ENCODE results near the gene PDCD7.
"Not testable (repeated sequence)": the region's sequence is repeated elsewhere in the genome, so short reads cannot be mapped to it uniquely, and the experiment has no call there.

Gene PDCD7

GRCh38 chr15:65154720-65155119 is 21.1 kb upstream of the PDCD7 start:
- TF ChIP-seq CTCF (IDR thresholded peaks at IDR 0.05; ENCODE audit: low read depth, low read length), result no peak
- no peak overlapping the region for H3K4me3 ChIP-seq (ENCODE audit: low read depth, low read length)

GRCh38 chr15:65147902-65148301 is 14.3 kb upstream of the PDCD7 start:
- no peak for TF ChIP-seq CTCF (IDR thresholded peaks at IDR 0.05; ENCODE audit: low read depth, low read length)

GRCh38 chr15:65146438-65146837 is 12.8 kb upstream of the PDCD7 start:
- no peak for TF ChIP-seq CTCF (IDR thresholded peaks at IDR 0.05; ENCODE audit: low read depth, low read length)
- H3K4me3 ChIP-seq (ENCODE audit: low read depth, low read length), result no peak overlapping the region

More at GRCh38 chr15:65147902-65148301, 14.3 kb upstream of the PDCD7 start:
- no peak overlapping the region for H3K4me3 ChIP-seq (ENCODE audit: low read depth, low read length)

- H3K4me3 ChIP-seq (ENCODE audit: low read depth, low read length), result not testable (repeated sequence)
Measured at GRCh38 chr15:65138631-65139030, 5.0 kb upstream of the PDCD7 start.

GRCh38 chr15:65137893-65138292 is 4.3 kb upstream of the PDCD7 start:
- H3K4me3 ChIP-seq (ENCODE audit: low read depth, low read length), result not testable (repeated sequence)

- H3K4me3 ChIP-seq (ENCODE audit: low read depth, low read length), result not testable (repeated sequence)
Measured at GRCh38 chr15:65137089-65137488, 3.5 kb upstream of the PDCD7 start.

GRCh38 chr15:65134538-65134937 is 930 bp upstream of the PDCD7 start:
- no peak overlapping the region for H3K4me3 ChIP-seq (ENCODE audit: low read depth, low read length)

GRCh38 chr15:65132878-65133547 is 595 bp downstream of the PDCD7 start:
- no peak for TF ChIP-seq CTCF (IDR thresholded peaks at IDR 0.05; ENCODE audit: low read depth, low read length)
- H3K4me3 ChIP-seq (ENCODE audit: low read depth, low read length), result peak overlapping the region; percentile 78

More at GRCh38 chr15:65134538-65134937, 930 bp upstream of the PDCD7 start:
- no peak for TF ChIP-seq CTCF (IDR thresholded peaks at IDR 0.05; ENCODE audit: low read depth, low read length)

GRCh38 chr15:65130941-65131340 is 2.7 kb downstream of the PDCD7 start:
- TF ChIP-seq CTCF (IDR thresholded peaks at IDR 0.05; ENCODE audit: low read depth, low read length), result no peak

More at GRCh38 chr15:65130941-65131340, 2.7 kb downstream of the PDCD7 start:
- no peak overlapping the region for H3K4me3 ChIP-seq (ENCODE audit: low read depth, low read length)

Measured in WI38 (cell line).